HEK293T (cell line): ENCODE measurements around the gene DTNBP1.

Experiments
- CTCF ChIA-PET: fragments of 350-600 bp; formaldehyde crosslinking; extraction: SDS; loops from one replicate; lab custom pipeline; 2021; ENCODE audit warnings: antibody characterized with exemption, inconsistent platforms; lab: Yijun Ruan, JAX
- POLR2A ChIA-PET: fragments of 350-600 bp; formaldehyde crosslinking; extraction: SDS; loops from one replicate; lab custom pipeline; 2020; ENCODE audit warnings: antibody characterized with exemption, inconsistent platforms; lab: Yijun Ruan, JAX
- DNase-seq: peaks from one replicate; pipeline ENCODE4 v3.0.0; 2012; ENCODE audit warnings: mixed read lengths; ENCODE audit errors: extremely low spot score
- ARNT ChIP-seq: fragments of 450-650 bp; IDR thresholded peaks from 2 replicates; pipeline ENCODE4 v1.6.1; 2017; ENCODE audit warnings: mild to moderate bottlenecking
- BHLHE40 ChIP-seq: fragments of 450-650 bp; IDR thresholded peaks from 2 replicates; pipeline ENCODE4 v1.6.1; 2016; ENCODE audit warnings: mild to moderate bottlenecking, moderate library complexity, borderline replicate concordance
- CTBP1 ChIP-seq: fragments of 450-650 bp; IDR thresholded peaks from 2 replicates; pipeline ENCODE4 v1.6.1; 2016; ENCODE audit warnings: borderline replicate concordance
- ELF4 ChIP-seq: fragments of 450-650 bp; IDR thresholded peaks from 2 replicates; pipeline ENCODE4 v1.6.1; 2017; ENCODE audit warnings: antibody characterized with exemption
- FOXA1 ChIP-seq: fragments of 450-650 bp; IDR thresholded peaks from 2 replicates; pipeline ENCODE4 v1.6.1; 2016; ENCODE audit warnings: mild to moderate bottlenecking
- FOXK2 ChIP-seq: fragments of 450-650 bp; IDR thresholded peaks from 2 replicates; pipeline ENCODE4 v1.6.1; 2016; ENCODE audit warnings: mild to moderate bottlenecking
- FOXM1 ChIP-seq: fragments of 450-650 bp; IDR thresholded peaks from 2 replicates; pipeline ENCODE4 v1.6.1; 2017; ENCODE audit warnings: mild to moderate bottlenecking, borderline replicate concordance
- HDGF ChIP-seq: fragments of 450-650 bp; IDR thresholded peaks from 2 replicates; pipeline ENCODE4 v1.6.1; 2017; ENCODE audit warnings: antibody characterized with exemption, borderline replicate concordance
- L3MBTL2 ChIP-seq: fragments of 450-650 bp; conservative IDR thresholded peaks from 2 replicates; pipeline ENCODE4 v1.6.1; 2016; ENCODE audit warnings: mild to moderate bottlenecking
- LEF1 ChIP-seq: fragments of 450-650 bp; IDR thresholded peaks from 2 replicates; pipeline ENCODE4 v1.6.1; 2017; ENCODE audit warnings: mild to moderate bottlenecking, borderline replicate concordance
- NFRKB ChIP-seq: fragments of 450-650 bp; IDR thresholded peaks from 2 replicates; pipeline ENCODE4 v1.6.1; 2016; ENCODE audit warnings: mild to moderate bottlenecking, moderate library complexity
- PKNOX1 ChIP-seq: fragments of 450-650 bp; IDR thresholded peaks from 2 replicates; pipeline ENCODE4 v1.6.1; 2016
- SP1 ChIP-seq: fragments of 450-650 bp; IDR thresholded peaks from 2 replicates; pipeline ENCODE4 v1.6.1; 2017
- SUZ12 ChIP-seq: fragments of 450-650 bp; IDR thresholded peaks from 2 replicates; pipeline ENCODE4 v1.6.1; 2016; ENCODE audit warnings: mild to moderate bottlenecking
- TARDBP ChIP-seq: fragments of 450-650 bp; IDR thresholded peaks from 2 replicates; pipeline ENCODE4 v1.6.1; 2016
- ZNF384 ChIP-seq: fragments of 450-650 bp; IDR thresholded peaks from 2 replicates; pipeline ENCODE4 v1.6.1; 2016

The DTNBP1 gene

GRCh38 chr6:15519681-15520080, 143.1 kb downstream of the DTNBP1 start:
- DNase-seq: no peak
- TF ChIP-seq FOXM1 (no peak), L3MBTL2 (no peak), FOXA1 (no peak), TARDBP (no peak), NFRKB (no peak), ELF4 (no peak), FOXK2 (no peak), ZNF384 (no peak), SUZ12 (no peak), BHLHE40 (no peak), ARNT (no peak), HDGF (no peak), LEF1 (no peak)
- CTCF ChIA-PET: interaction anchor here (0.6 kb wide), 1 partner anchor 112 kb away, joined by 8 read pairs; no protein-coding TSS in a partner anchor
- POLR2A ChIA-PET: no interaction called here

GRCh38 chr6:15518878-15519277, 143.9 kb downstream of the DTNBP1 start:
- no peak for DNase-seq
- TF ChIP-seq SUZ12: no peak
- no peak for TF ChIP-seq ZNF384
- no peak for TF ChIP-seq SP1
- no peak for TF ChIP-seq FOXM1
- no peak for TF ChIP-seq NFRKB
- no peak for TF ChIP-seq L3MBTL2
- no peak for TF ChIP-seq FOXK2
- no peak for TF ChIP-seq ARNT
- TF ChIP-seq LEF1: no peak
- TF ChIP-seq FOXA1: no peak

GRCh38 chr6:15518057-15518456, 144.8 kb downstream of the DTNBP1 start:
- no peak for TF ChIP-seq SUZ12
- CTCF ChIA-PET: no interaction called here
- POLR2A ChIA-PET: no interaction called here
- DNase-seq: no peak

More at GRCh38 chr6:15518878-15519277, 143.9 kb downstream of the DTNBP1 start:
- CTCF ChIA-PET: no interaction called here
- POLR2A ChIA-PET: no interaction called here

GRCh38 chr6:15517600-15517999, 145.2 kb downstream of the DTNBP1 start:
- DNase-seq: no peak
- CTCF ChIA-PET: interaction anchor here (0.6 kb wide), 1 partner anchor 346 kb away, joined by 5 read pairs; no protein-coding TSS in a partner anchor
- POLR2A ChIA-PET: no interaction called here
- no peak for TF ChIP-seq TARDBP
- TF ChIP-seq FOXM1: no peak
- TF ChIP-seq SP1: no peak
- TF ChIP-seq ELF4: no peak
- no peak for TF ChIP-seq FOXA1
- no peak for TF ChIP-seq CTBP1
- no peak for TF ChIP-seq ZNF384
- TF ChIP-seq NFRKB: no peak
- TF ChIP-seq LEF1: no peak
- TF ChIP-seq BHLHE40: no peak
- no peak for TF ChIP-seq ARNT
- TF ChIP-seq PKNOX1: no peak

GRCh38 chr6:15516923-15517560, 145.8 kb downstream of the DTNBP1 start:
- CTCF ChIA-PET: interaction anchor here (0.6 kb wide), 1 partner anchor 345 kb away, joined by 5 read pairs; no protein-coding TSS in a partner anchor
- POLR2A ChIA-PET: no interaction called here
- TF ChIP-seq FOXK2 (no peak), TARDBP (no peak), ARNT (no peak), BHLHE40 (no peak), NFRKB (no peak), HDGF (no peak), PKNOX1 (no peak), LEF1 (no peak)
- DNase-seq: no peak

GRCh38 chr6:15516378-15516777, 146.4 kb downstream of the DTNBP1 start:
- no peak for DNase-seq
- TF ChIP-seq BHLHE40 (no peak), FOXM1 (no peak), SUZ12 (no peak), NFRKB (no peak), L3MBTL2 (no peak), LEF1 (no peak), ARNT (no peak)
- ChIA-PET CTCF (no interaction called here), POLR2A (no interaction called here)

- TF ChIP-seq PKNOX1 (no peak), SP1 (no peak), TARDBP (no peak), FOXM1 (no peak), ELF4 (no peak), ARNT (no peak), LEF1 (no peak), L3MBTL2 (no peak), NFRKB (no peak), FOXK2 (no peak), SUZ12 (no peak), CTBP1 (no peak), FOXA1 (no peak), HDGF (no peak), BHLHE40 (no peak), ZNF384 (no peak)
- POLR2A ChIA-PET: no interaction called here
- DNase-seq: no peak
- CTCF ChIA-PET: interaction anchor here (0.5 kb wide), 1 partner anchor 651 kb away, joined by 3 read pairs; no protein-coding TSS in a partner anchor
Measured at GRCh38 chr6:15515660-15516375, 147.0 kb downstream of the DTNBP1 start.
